IPS DF 6.9 (cell line): ENCODE results near the gene PACS2.

Experiments
- DNase-seq: peaks from one replicate; pipeline ENCODE4 v3.0.0-alpha.2; 2013; ENCODE audit warnings: low read depth, low spot score
- H3K27ac ChIP-seq: one replicate; pipeline ENCODE4 v1.5.1; 2013; ENCODE audit warnings: low read length, control low read depth
- H3K27me3 ChIP-seq: 2 replicates; pipeline ENCODE4 v1.6.1; 2013; ENCODE audit warnings: mild to moderate bottlenecking, low read length; ENCODE audit not compliant: control insufficient read depth, insufficient read depth
- H3K36me3 ChIP-seq: 2 replicates; pipeline ENCODE4 v1.6.1; 2013; ENCODE audit warnings: low read length; ENCODE audit not compliant: control insufficient read depth, insufficient read depth
- H3K4me1 ChIP-seq: 2 replicates; pipeline ENCODE4 v1.6.1; 2013; ENCODE audit warnings: low read length; ENCODE audit not compliant: control insufficient read depth, insufficient read depth
- H3K4me3 ChIP-seq: 2 replicates; pipeline ENCODE4 v1.5.1; 2013; ENCODE audit warnings: mild to moderate bottlenecking, low read length
- H3K9me3 ChIP-seq: 2 replicates; pipeline ENCODE4 v1.6.1; 2013; ENCODE audit warnings: low read length, inconsistent platforms; ENCODE audit not compliant: control insufficient read depth, insufficient read depth
- WGBS: extraction: QIAGEN DNeasy Blood & Tissue Kit; methylation state at CpG from one replicate; pipeline ENCODE4 v1.1.7; 2013; ENCODE audit warnings: mixed read lengths, missing lambda C conversion rate; ENCODE audit not compliant: insufficient read length, insufficient coverage; 5-methylcytosine and 5-hydroxymethylcytosine counted together

PACS2 gene

GRCh38 chr14:105401699-105402098 lies 87.2 kb downstream of the PACS2 start:
- H3K27ac ChIP-seq = no peak overlapping the region
- H3K4me1 ChIP-seq = peaks cover 5% of the 10 kb centered on the region
- peaks cover 9% of the 10 kb centered on the region for H3K36me3 ChIP-seq
- peaks cover 6% of the 10 kb centered on the region for H3K9me3 ChIP-seq
- no peak for DNase-seq
- H3K4me3 ChIP-seq = no peak overlapping the region
- H3K27me3 ChIP-seq = no peaks in the 10 kb centered on the region
- no CpG with 5 or more reads among the region's 9 CpGs for whole genome bisulfite sequencing

GRCh38 chr14:105408592-105408991 lies 94.0 kb downstream of the PACS2 start:
- H3K36me3 ChIP-seq = no peaks in the 10 kb centered on the region
- peaks cover 1% of the 10 kb centered on the region; the same call in 1 of the 2 replicates for H3K9me3 ChIP-seq
- H3K4me1 ChIP-seq = peaks cover 2% of the 10 kb centered on the region; the same call in 1 of the 2 replicates
- no peak overlapping the region for H3K4me3 ChIP-seq
- DNase-seq = no peak
- peaks cover 8% of the 10 kb centered on the region; the same call in 1 of the 2 replicates for H3K27me3 ChIP-seq
- no peak overlapping the region for H3K27ac ChIP-seq
- WGBS = no CpG with 5 or more reads among the region's 13 CpGs

- H3K4me1 ChIP-seq = peaks cover 2% of the 10 kb centered on the region; the same call in 1 of the 2 replicates
- no peak overlapping the region for H3K4me3 ChIP-seq
- H3K9me3 ChIP-seq = peaks cover 1% of the 10 kb centered on the region; the same call in 1 of the 2 replicates
- H3K27me3 ChIP-seq = peaks cover 8% of the 10 kb centered on the region; the same call in 1 of the 2 replicates
- H3K27ac ChIP-seq = no peak overlapping the region
- DNase-seq = no peak
- 85% methylated on average over 1 of the region's 3 CpGs for WGBS
- no peaks in the 10 kb centered on the region for H3K36me3 ChIP-seq
Measured at GRCh38 chr14:105409364-105409763, 94.8 kb downstream of the PACS2 start.

- H3K27me3 ChIP-seq = peaks cover 8% of the 10 kb centered on the region; the same call in 1 of the 2 replicates
Measured at GRCh38 chr14:105410642-105411016, 96.1 kb downstream of the PACS2 start.

GRCh38 chr14:105411017-105411941 lies 96.7 kb downstream of the PACS2 start:
- no peak overlapping the region for H3K4me3 ChIP-seq
- DNase-seq = no peak
- no peaks in the 10 kb centered on the region for H3K9me3 ChIP-seq
- H3K27ac ChIP-seq = no peak overlapping the region
- no peaks in the 10 kb centered on the region for H3K36me3 ChIP-seq
- WGBS = no CpG with 5 or more reads among the region's 86 CpGs
- peaks cover 8% of the 10 kb centered on the region; the same call in 1 of the 2 replicates for H3K27me3 ChIP-seq
- H3K4me1 ChIP-seq = peaks cover 2% of the 10 kb centered on the region; the same call in 1 of the 2 replicates

More at GRCh38 chr14:105410642-105411016, 96.1 kb downstream of the PACS2 start:
- WGBS = no CpG with 5 or more reads among the region's 5 CpGs
- Histone ChIP-seq H3K27ac (no peak overlapping the region), H3K4me3 (no peak overlapping the region), H3K4me1 (peaks cover 2% of the 10 kb centered on the region; the same call in 1 of the 2 replicates), H3K9me3 (no peaks in the 10 kb centered on the region), H3K36me3 (no peaks in the 10 kb centered on the region)
- DNase-seq = no peak

- no peak overlapping the region for H3K27ac ChIP-seq
- no peaks in the 10 kb centered on the region for H3K9me3 ChIP-seq
- H3K36me3 ChIP-seq = no peaks in the 10 kb centered on the region
- peaks cover 8% of the 10 kb centered on the region; the same call in 1 of the 2 replicates for H3K27me3 ChIP-seq
- peaks cover 2% of the 10 kb centered on the region; the same call in 1 of the 2 replicates for H3K4me1 ChIP-seq
- no peak for DNase-seq
- no peak overlapping the region for H3K4me3 ChIP-seq
- WGBS = no CpG with 5 or more reads among the region's 17 CpGs
Measured at GRCh38 chr14:105411985-105412770, 97.6 kb downstream of the PACS2 start.

GRCh38 chr14:105412771-105413543 lies 98.4 kb downstream of the PACS2 start:
- no peaks in the 10 kb centered on the region for H3K36me3 ChIP-seq
- H3K4me3 ChIP-seq = no peak overlapping the region
- peaks cover 2% of the 10 kb centered on the region; the same call in 1 of the 2 replicates for H3K4me1 ChIP-seq
- no peaks in the 10 kb centered on the region for H3K9me3 ChIP-seq
- no CpG with 5 or more reads among the region's 8 CpGs for WGBS
- DNase-seq = no peak
- no peak overlapping the region for H3K27ac ChIP-seq
- peaks cover 8% of the 10 kb centered on the region; the same call in 1 of the 2 replicates for H3K27me3 ChIP-seq

GRCh38 chr14:105413544-105413886 lies 99.0 kb downstream of the PACS2 start:
- Histone ChIP-seq H3K27ac (no peak overlapping the region), H3K36me3 (no peaks in the 10 kb centered on the region), H3K9me3 (no peaks in the 10 kb centered on the region), H3K27me3 (peaks cover 8% of the 10 kb centered on the region; the same call in 1 of the 2 replicates), H3K4me3 (no peak overlapping the region), H3K4me1 (peaks cover 2% of the 10 kb centered on the region; the same call in 1 of the 2 replicates)
- no peak for DNase-seq
- no CpG with 5 or more reads among the region's 2 CpGs for WGBS

GRCh38 chr14:105414456-105415371 lies 100.2 kb downstream of the PACS2 start:
- H3K4me3 ChIP-seq = peak overlapping the region; percentile 33; the same call in 1 of the 2 replicates
- H3K27ac ChIP-seq = no peak overlapping the region
- peaks cover 2% of the 10 kb centered on the region; the same call in 1 of the 2 replicates for H3K4me1 ChIP-seq
- no peaks in the 10 kb centered on the region for H3K36me3 ChIP-seq
- no peaks in the 10 kb centered on the region for H3K9me3 ChIP-seq
- no CpG with 5 or more reads among the region's 79 CpGs for WGBS
- DNase-seq = no peak
- H3K27me3 ChIP-seq = peaks cover 8% of the 10 kb centered on the region; the same call in 1 of the 2 replicates
